Trophoblast cell (in vitro differentiated cells and primary cell): ENCODE results near the gene CCR6.

ENCODE experiments used
- DNase-seq, 2 donors: peaks; one replicate each; pipeline ENCODE4 v3.0.0-alpha.2; 2016
- H2AFZ ChIP-seq: 2 replicates; pipeline ENCODE4 v1.6.1; 2013; ENCODE audit warnings: low read length, moderate library complexity, mild to moderate bottlenecking; ENCODE audit not compliant: insufficient read depth, poor library complexity
- H2AK5ac ChIP-seq: 2 replicates; pipeline ENCODE4 v1.6.1; 2013; ENCODE audit warnings: mild to moderate bottlenecking, low read length
- H2BK120ac ChIP-seq: 2 replicates; pipeline ENCODE4 v1.6.1; 2013; ENCODE audit warnings: low read length, mild to moderate bottlenecking, moderate library complexity; ENCODE audit not compliant: insufficient read depth, poor library complexity
- H2BK12ac ChIP-seq: 2 replicates; pipeline ENCODE4 v1.6.1; 2013; ENCODE audit warnings: mild to moderate bottlenecking, low read length, moderate library complexity
- H2BK5ac ChIP-seq: 2 replicates; pipeline ENCODE4 v1.6.1; 2013; ENCODE audit warnings: low read length, low read depth, moderate library complexity, mild to moderate bottlenecking; ENCODE audit not compliant: poor library complexity
- H3K14ac ChIP-seq: 2 replicates; pipeline ENCODE4 v1.6.1; 2013; ENCODE audit warnings: mild to moderate bottlenecking, low read length
- H3K18ac ChIP-seq: 2 replicates; pipeline ENCODE4 v1.6.1; 2013; ENCODE audit warnings: mild to moderate bottlenecking, low read length
- H3K23ac ChIP-seq: 2 replicates; pipeline ENCODE4 v1.6.1; 2013; ENCODE audit warnings: low read length
- H3K27ac ChIP-seq: 2 replicates; pipeline ENCODE4 v1.5.1; 2013; ENCODE audit warnings: low read depth, mild to moderate bottlenecking, inconsistent platforms, low read length, moderate library complexity
- H3K27me3 ChIP-seq: 2 replicates; pipeline ENCODE4 v1.6.1; 2013; ENCODE audit warnings: inconsistent platforms, mild to moderate bottlenecking, low read length, moderate library complexity; ENCODE audit not compliant: insufficient read depth
- H3K36me3 ChIP-seq, 2 experiments: 1 replicate in 1 of 2; 2 replicates in 1 of 2; pipeline ENCODE4 v1.6.1; 2013; ENCODE audit warnings: low read length in 2 of 2, mild to moderate bottlenecking in 2 of 2, moderate library complexity in 1 of 2; ENCODE audit not compliant: insufficient read depth in 2 of 2, control insufficient read depth in 1 of 2
- H3K4ac ChIP-seq: 2 replicates; pipeline ENCODE4 v1.6.1; 2013; ENCODE audit warnings: low read depth, mild to moderate bottlenecking, low read length, moderate library complexity
- H3K4me1 ChIP-seq, 2 experiments: 1 replicate in 1 of 2; 2 replicates in 1 of 2; pipeline ENCODE4 v1.6.1; 2013; ENCODE audit warnings: low read length in 2 of 2, mild to moderate bottlenecking in 2 of 2, moderate library complexity in 1 of 2; ENCODE audit not compliant: insufficient read depth in 2 of 2, control insufficient read depth in 1 of 2
- H3K4me2 ChIP-seq: 2 replicates; pipeline ENCODE4 v1.6.1; 2013; ENCODE audit warnings: inconsistent platforms, mild to moderate bottlenecking, low read length, moderate library complexity
- H3K4me3 ChIP-seq: 2 replicates; pipeline ENCODE4 v1.5.1; 2013; ENCODE audit warnings: mild to moderate bottlenecking, low read depth, low read length, inconsistent platforms
- H3K79me1 ChIP-seq: one replicate; pipeline ENCODE4 v1.6.1; 2013; ENCODE audit warnings: low read length
- H3K79me2 ChIP-seq: 2 replicates; pipeline ENCODE4 v1.6.1; 2013; ENCODE audit warnings: low read length, mild to moderate bottlenecking; ENCODE audit not compliant: control insufficient read depth, insufficient read depth, poor library complexity
- H3K9ac ChIP-seq: 2 replicates; pipeline ENCODE4 v1.6.1; 2013; ENCODE audit warnings: mild to moderate bottlenecking, low read length
- H3K9me3 ChIP-seq: 2 replicates; pipeline ENCODE4 v1.6.1; 2013; ENCODE audit warnings: low read depth, mild to moderate bottlenecking, control low read depth, inconsistent platforms, low read length; ENCODE audit not compliant: insufficient read depth
- H4K12ac ChIP-seq: 2 replicates; pipeline ENCODE4 v1.6.1; 2013; ENCODE audit warnings: low read depth, mild to moderate bottlenecking, low read length, moderate library complexity
- H4K8ac ChIP-seq: 2 replicates; pipeline ENCODE4 v1.6.1; 2013; ENCODE audit warnings: low read depth, mild to moderate bottlenecking, low read length, moderate library complexity
- H4K91ac ChIP-seq: one replicate; pipeline ENCODE4 v1.6.1; 2013; ENCODE audit warnings: low read depth, mild to moderate bottlenecking, low read length, moderate library complexity
- WGBS: extraction: QIAGEN DNeasy Blood & Tissue Kit; methylation state at CpG from one replicate; pipeline ENCODE4 v1.1.7; 2013; ENCODE audit warnings: missing lambda C conversion rate; ENCODE audit not compliant: insufficient read length, insufficient coverage; ENCODE audit errors: extremely low coverage; 5-methylcytosine and 5-hydroxymethylcytosine counted together

Gene CCR6

DNA sequence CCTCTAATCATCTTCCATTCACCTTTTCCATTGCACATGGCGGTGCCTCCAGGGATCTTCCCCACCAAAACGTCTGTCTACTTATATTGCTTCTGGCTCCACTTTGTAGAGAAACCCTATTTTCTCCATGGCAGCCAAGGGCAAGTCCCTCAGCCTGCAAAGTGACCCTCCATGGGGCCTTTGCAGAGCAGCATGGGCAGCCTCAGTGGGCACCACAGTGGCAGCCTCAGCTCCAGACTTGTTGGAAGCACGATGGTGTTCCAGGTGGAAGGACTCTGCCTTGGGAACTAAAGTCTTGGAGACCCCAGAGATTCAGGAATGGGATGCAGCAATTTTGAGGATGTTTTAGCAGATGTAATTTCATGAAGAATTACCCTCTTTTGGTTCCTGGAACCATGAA, 18.5 kb upstream of the CCR6 start:
- Histone ChIP-seq H3K4ac (no peak overlapping the region), H3K14ac (no peak overlapping the region), H3K79me2 (no peaks in the 10 kb centered on the region), H3K4me3 (no peak overlapping the region), H4K91ac (no peak overlapping the region), H3K27ac (no peak overlapping the region), H3K4me1 (no peaks in the 10 kb centered on the region), H2AK5ac (no peak overlapping the region), H3K23ac (no peak overlapping the region), H3K79me1 (no peaks in the 10 kb centered on the region), H2AFZ (no peak overlapping the region), H3K4me2 (no peak overlapping the region), H4K12ac (no peak overlapping the region), H2BK120ac (no peak overlapping the region), H2BK12ac (no peak overlapping the region), H3K36me3 (no peaks in the 10 kb centered on the region), H2BK5ac (no peak overlapping the region), H3K18ac (no peak overlapping the region), H3K27me3 (no peaks in the 10 kb centered on the region), H3K9ac (no peak overlapping the region), H3K9me3 (peaks cover 7% of the 10 kb centered on the region), H4K8ac (no peak overlapping the region)
- WGBS = no CpG with 5 or more reads among the region's 3 CpGs
- no peak for DNase-seq

DNA sequence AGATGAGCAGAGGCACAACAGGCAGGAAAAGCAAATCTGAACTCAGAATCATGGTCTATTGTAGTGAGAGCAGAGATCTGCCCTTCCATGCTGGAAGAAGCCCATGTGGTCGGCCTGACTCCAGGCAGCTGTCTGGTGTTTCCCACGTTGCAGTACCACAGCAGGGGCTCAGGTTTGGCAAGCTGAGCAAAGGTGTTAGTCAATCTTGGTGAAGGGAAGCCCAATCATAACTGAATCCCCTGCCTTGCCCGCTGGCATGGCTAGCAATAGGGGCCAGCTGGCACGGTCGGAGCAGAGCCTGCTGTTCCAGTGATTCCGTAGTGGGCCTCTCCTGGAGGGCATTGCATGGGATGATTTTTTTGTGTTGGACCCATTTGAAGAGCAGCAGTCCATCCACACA, 17.8 kb upstream of the CCR6 start:
- Histone ChIP-seq H4K8ac (no peak overlapping the region), H3K4me3 (peak overlapping the region; percentile 10), H3K4ac (no peak overlapping the region), H3K14ac (no peak overlapping the region), H2BK120ac (no peak overlapping the region), H3K23ac (no peak overlapping the region), H3K79me1 (no peaks in the 10 kb centered on the region), H2AFZ (no peak overlapping the region), H3K9me3 (peaks cover 5% of the 10 kb centered on the region), H2AK5ac (no peak overlapping the region), H4K91ac (no peak overlapping the region), H3K18ac (no peak overlapping the region), H3K4me2 (no peak overlapping the region), H3K27me3 (no peaks in the 10 kb centered on the region), H2BK12ac (no peak overlapping the region), H3K79me2 (no peaks in the 10 kb centered on the region), H4K12ac (no peak overlapping the region), H3K27ac (no peak overlapping the region), H3K9ac (no peak overlapping the region), H3K36me3 (no peaks in the 10 kb centered on the region), H3K4me1 (peaks cover 0 to 4% of the 10 kb centered on the region in 2 experiments), H2BK5ac (no peak overlapping the region)
- DNase-seq = no peak
- WGBS = no CpG with 5 or more reads among the region's 6 CpGs

DNA sequence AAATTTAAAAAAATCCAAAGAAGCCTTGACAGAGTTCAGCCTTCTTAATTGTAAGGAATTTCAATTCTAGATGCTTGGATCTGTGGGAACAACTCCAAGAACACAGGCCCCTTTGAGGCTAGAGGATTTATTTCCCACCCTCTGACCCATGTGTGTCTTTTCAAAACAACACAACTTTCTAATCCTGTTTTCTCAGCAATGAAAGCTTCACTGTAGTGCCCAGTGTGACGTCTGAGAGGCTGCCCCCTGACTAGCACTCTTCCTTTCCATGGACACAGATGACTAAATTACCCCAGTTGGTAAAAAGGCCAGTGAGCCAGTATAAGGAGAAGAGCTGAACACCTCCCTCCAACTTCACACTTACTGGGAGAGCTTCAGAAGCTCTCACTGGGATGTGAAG, 16.5 kb upstream of the CCR6 start:
- no peak overlapping the region for H3K23ac ChIP-seq
- no CpG with 5 or more reads among the region's 1 CpG for WGBS
- H3K9ac ChIP-seq = no peak overlapping the region
- no peak overlapping the region for H2BK12ac ChIP-seq
- H2BK5ac ChIP-seq = no peak overlapping the region
- peaks cover 2 to 6% of the 10 kb centered on the region in 2 experiments for H3K4me1 ChIP-seq
- H4K91ac ChIP-seq = no peak overlapping the region
- no peak overlapping the region for H3K4me2 ChIP-seq
- H3K14ac ChIP-seq = no peak overlapping the region
- no peak overlapping the region for H3K4me3 ChIP-seq
- H3K4ac ChIP-seq = no peak overlapping the region
- peaks cover 5% of the 10 kb centered on the region for H3K9me3 ChIP-seq
- H3K79me1 ChIP-seq = no peaks in the 10 kb centered on the region
- no peak overlapping the region for H2AK5ac ChIP-seq
- H3K27ac ChIP-seq = no peak overlapping the region
- H4K12ac ChIP-seq = no peak overlapping the region
- no peak overlapping the region for H2AFZ ChIP-seq
- H4K8ac ChIP-seq = no peak overlapping the region
- no peak overlapping the region for H3K18ac ChIP-seq
- no peaks in the 10 kb centered on the region for H3K36me3 ChIP-seq
- no peaks in the 10 kb centered on the region for H3K79me2 ChIP-seq
- no peak for DNase-seq
- no peaks in the 10 kb centered on the region for H3K27me3 ChIP-seq
- H2BK120ac ChIP-seq = no peak overlapping the region

DNA sequence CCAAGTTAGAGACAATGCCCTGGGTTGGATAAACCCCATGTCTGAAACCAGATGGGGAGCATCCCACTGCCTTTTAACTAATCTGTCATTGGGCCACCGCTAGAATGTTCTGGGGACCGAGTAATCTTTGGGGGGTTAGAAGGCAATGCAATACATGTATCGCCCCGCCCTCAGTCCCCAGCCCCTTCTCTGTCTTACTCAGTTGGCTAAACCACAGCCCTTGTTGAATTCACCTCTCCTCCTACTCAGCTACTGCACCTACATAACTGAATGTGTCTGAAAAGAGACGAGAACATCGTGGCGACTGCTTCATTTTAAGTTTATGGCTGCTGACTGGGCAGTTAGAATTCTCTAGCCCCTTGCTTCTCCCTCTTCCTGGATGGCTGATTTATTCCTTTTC, 15.1 kb upstream of the CCR6 start:
- no peaks in the 10 kb centered on the region for H3K36me3 ChIP-seq
- no peak overlapping the region for H2AK5ac ChIP-seq
- H3K27me3 ChIP-seq = no peaks in the 10 kb centered on the region
- DNase-seq = no peak
- H3K4me3 ChIP-seq = no peak overlapping the region
- no peak overlapping the region for H2AFZ ChIP-seq
- no peak overlapping the region for H3K4ac ChIP-seq
- no peak overlapping the region for H3K9ac ChIP-seq
- H3K14ac ChIP-seq = no peak overlapping the region
- no peak overlapping the region for H3K4me2 ChIP-seq
- no peak overlapping the region for H4K91ac ChIP-seq
- H4K8ac ChIP-seq = no peak overlapping the region
- H2BK120ac ChIP-seq = no peak overlapping the region
- H3K79me2 ChIP-seq = no peaks in the 10 kb centered on the region
- H3K27ac ChIP-seq = no peak overlapping the region
- no peak overlapping the region for H3K23ac ChIP-seq
- H3K9me3 ChIP-seq = peaks cover 5% of the 10 kb centered on the region
- H3K18ac ChIP-seq = no peak overlapping the region
- H4K12ac ChIP-seq = no peak overlapping the region
- H2BK5ac ChIP-seq = no peak overlapping the region
- no peak overlapping the region for H2BK12ac ChIP-seq
- WGBS = no CpG with 5 or more reads among the region's 7 CpGs
- H3K4me1 ChIP-seq = peaks cover 2 to 6% of the 10 kb centered on the region in 2 experiments
- no peaks in the 10 kb centered on the region for H3K79me1 ChIP-seq
